ENCODE data around the gene SLC5A9. TPM values are rescaled to one million over a fixed set of nuclear protein-coding genes. Genes with fewer than 3 reads are reported as not detected.

Gene SLC5A9
- total and polyA plus RNA-seq, 2 experiments from 2014 or later = 0.10 TPM

DNA sequence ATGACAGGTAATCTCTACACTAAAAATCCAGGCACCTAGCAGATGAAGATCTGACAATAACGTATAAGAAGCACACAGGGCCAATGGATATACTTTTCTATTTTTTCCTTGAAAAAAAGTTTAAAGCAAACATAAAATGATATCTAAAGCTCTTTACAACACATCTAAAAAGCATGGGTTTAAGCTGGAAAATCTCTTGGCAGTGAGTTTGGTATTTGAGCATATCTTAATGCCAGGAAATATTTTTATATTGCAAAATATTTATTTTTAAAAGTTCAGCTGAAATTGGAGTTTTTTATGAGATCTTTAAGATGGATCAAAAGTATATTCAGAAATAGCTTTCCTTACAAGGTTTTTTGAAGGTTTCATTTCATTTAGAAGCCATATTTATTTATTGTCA, 40.5 kb downstream of the SLC5A9 start:
- H3K36me3 Mint-ChIP-seq (ENCODE audit: low read depth) = peaks cover 3% of the 10 kb centered on the region; the same call in 1 of the 3 replicates

More for the DNA sequence above, 40.5 kb downstream of the SLC5A9 start:
- H3K4me1 Mint-ChIP-seq = no peaks in the 10 kb centered on the region
- Histone ChIP-seq H3K27me3 (ENCODE audit: insufficient read depth) (no peaks in the 10 kb centered on the region), H3K79me2 (replicated peaks; ENCODE audit: insufficient read depth) (no peaks in the 10 kb centered on the region), H2AFZ (no peak overlapping the region), H3K4me3 (no peak overlapping the region), H3K9me2 (ENCODE audit: insufficient read depth) (no peaks in the 10 kb centered on the region), H4K20me1 (replicated peaks; ENCODE audit: insufficient read depth) (no peaks in the 10 kb centered on the region; the same call in 1 of the 2 replicates), H3K27ac (ENCODE audit: low read depth) (no peak overlapping the region), H3K36me3 (ENCODE audit: insufficient read depth) (no peaks in the 10 kb centered on the region), H3K4me1 (ENCODE audit: insufficient read depth) (no peaks in the 10 kb centered on the region), H3K4me2 (no peak overlapping the region), H3F3A (replicated peaks; ENCODE audit: low read depth) (no peaks in the 10 kb centered on the region)
- H3K9me3 Mint-ChIP-seq = peaks cover 5% of the 10 kb centered on the region; the same call in 2 of the 3 replicates
- DNase-seq (ENCODE audit: low spot score) (no peak), ATAC-seq (no peak)
- H3K4me3 Mint-ChIP-seq = no peak overlapping the region
- peaks cover 3% of the 10 kb centered on the region for H3K27me3 Mint-ChIP-seq (ENCODE audit: insufficient read depth, low read depth, poor library complexity)
- H3K27ac Mint-ChIP-seq = no peak overlapping the region
- TF ChIP-seq NANOG (IDR thresholded peaks at IDR 0.05; ENCODE audit: borderline replicate concordance) (no peak), ZNF331 (CRISPR knock-in tag; IDR thresholded peaks at IDR 0.05; ENCODE audit: low read depth) (no peak), ZNF114 (CRISPR knock-in tag; IDR thresholded peaks at IDR 0.05) (no peak), EZH2phosphoT487 (IDR thresholded peaks at IDR 0.05; ENCODE audit: unreplicated experiment) (no peak), STAT1 (IDR thresholded peaks at IDR 0.05; ENCODE audit: unreplicated experiment) (no peak), CREB1 (CRISPR knock-in tag; IDR thresholded peaks at IDR 0.05; ENCODE audit: low read depth) (no peak), EZH2 (IDR thresholded peaks at IDR 0.05; ENCODE audit: low read depth, unreplicated experiment) (no peak), JUNB (IDR thresholded peaks at IDR 0.05; ENCODE audit: unreplicated experiment) (no peak)
- TF ChIP-seq, protein P1, sequence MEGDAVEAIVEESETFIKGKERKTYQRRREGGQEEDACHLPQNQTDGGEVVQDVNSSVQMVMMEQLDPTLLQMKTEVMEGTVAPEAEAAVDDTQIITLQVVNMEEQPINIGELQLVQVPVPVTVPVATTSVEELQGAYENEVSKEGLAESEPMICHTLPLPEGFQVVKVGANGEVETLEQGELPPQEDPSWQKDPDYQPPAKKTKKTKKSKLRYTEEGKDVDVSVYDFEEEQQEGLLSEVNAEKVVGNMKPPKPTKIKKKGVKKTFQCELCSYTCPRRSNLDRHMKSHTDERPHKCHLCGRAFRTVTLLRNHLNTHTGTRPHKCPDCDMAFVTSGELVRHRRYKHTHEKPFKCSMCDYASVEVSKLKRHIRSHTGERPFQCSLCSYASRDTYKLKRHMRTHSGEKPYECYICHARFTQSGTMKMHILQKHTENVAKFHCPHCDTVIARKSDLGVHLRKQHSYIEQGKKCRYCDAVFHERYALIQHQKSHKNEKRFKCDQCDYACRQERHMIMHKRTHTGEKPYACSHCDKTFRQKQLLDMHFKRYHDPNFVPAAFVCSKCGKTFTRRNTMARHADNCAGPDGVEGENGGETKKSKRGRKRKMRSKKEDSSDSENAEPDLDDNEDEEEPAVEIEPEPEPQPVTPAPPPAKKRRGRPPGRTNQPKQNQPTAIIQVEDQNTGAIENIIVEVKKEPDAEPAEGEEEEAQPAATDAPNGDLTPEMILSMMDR (conservative IDR thresholded peaks at IDR 0.05; ENCODE audit: low read depth in 2 of 2) = no peak
- TF ChIP-seq, protein P2, sequence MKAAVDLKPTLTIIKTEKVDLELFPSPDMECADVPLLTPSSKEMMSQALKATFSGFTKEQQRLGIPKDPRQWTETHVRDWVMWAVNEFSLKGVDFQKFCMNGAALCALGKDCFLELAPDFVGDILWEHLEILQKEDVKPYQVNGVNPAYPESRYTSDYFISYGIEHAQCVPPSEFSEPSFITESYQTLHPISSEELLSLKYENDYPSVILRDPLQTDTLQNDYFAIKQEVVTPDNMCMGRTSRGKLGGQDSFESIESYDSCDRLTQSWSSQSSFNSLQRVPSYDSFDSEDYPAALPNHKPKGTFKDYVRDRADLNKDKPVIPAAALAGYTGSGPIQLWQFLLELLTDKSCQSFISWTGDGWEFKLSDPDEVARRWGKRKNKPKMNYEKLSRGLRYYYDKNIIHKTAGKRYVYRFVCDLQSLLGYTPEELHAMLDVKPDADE (IDR thresholded peaks at IDR 0.05) = no peak
- TF ChIP-seq, protein P3, sequence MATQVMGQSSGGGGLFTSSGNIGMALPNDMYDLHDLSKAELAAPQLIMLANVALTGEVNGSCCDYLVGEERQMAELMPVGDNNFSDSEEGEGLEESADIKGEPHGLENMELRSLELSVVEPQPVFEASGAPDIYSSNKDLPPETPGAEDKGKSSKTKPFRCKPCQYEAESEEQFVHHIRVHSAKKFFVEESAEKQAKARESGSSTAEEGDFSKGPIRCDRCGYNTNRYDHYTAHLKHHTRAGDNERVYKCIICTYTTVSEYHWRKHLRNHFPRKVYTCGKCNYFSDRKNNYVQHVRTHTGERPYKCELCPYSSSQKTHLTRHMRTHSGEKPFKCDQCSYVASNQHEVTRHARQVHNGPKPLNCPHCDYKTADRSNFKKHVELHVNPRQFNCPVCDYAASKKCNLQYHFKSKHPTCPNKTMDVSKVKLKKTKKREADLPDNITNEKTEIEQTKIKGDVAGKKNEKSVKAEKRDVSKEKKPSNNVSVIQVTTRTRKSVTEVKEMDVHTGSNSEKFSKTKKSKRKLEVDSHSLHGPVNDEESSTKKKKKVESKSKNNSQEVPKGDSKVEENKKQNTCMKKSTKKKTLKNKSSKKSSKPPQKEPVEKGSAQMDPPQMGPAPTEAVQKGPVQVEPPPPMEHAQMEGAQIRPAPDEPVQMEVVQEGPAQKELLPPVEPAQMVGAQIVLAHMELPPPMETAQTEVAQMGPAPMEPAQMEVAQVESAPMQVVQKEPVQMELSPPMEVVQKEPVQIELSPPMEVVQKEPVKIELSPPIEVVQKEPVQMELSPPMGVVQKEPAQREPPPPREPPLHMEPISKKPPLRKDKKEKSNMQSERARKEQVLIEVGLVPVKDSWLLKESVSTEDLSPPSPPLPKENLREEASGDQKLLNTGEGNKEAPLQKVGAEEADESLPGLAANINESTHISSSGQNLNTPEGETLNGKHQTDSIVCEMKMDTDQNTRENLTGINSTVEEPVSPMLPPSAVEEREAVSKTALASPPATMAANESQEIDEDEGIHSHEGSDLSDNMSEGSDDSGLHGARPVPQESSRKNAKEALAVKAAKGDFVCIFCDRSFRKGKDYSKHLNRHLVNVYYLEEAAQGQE (IDR thresholded peaks at IDR 0.05; ENCODE audit: unreplicated experiment) = no peak

Data from GM23338 (cell line).